SW 1271 (cell line): ENCODE measurements around the gene NADK.
"Not testable (repeated sequence)": the region's sequence is repeated elsewhere in the genome, so short reads cannot be mapped to it uniquely, and the experiment has no call there.

ENCODE experiments used
- DNase-seq, 2 experiments: peaks; one replicate each; lab custom pipeline; 2025; lab: John Stamatoyannopoulos, UW

NADK gene

GRCh38 chr1:1763657-1764621 lies 14.3 kb downstream of the NADK start:
- DNase-seq: no peak

- no peak for DNase-seq
Measured at GRCh38 chr1:1761504-1762376, 16.5 kb downstream of the NADK start.

DNA sequence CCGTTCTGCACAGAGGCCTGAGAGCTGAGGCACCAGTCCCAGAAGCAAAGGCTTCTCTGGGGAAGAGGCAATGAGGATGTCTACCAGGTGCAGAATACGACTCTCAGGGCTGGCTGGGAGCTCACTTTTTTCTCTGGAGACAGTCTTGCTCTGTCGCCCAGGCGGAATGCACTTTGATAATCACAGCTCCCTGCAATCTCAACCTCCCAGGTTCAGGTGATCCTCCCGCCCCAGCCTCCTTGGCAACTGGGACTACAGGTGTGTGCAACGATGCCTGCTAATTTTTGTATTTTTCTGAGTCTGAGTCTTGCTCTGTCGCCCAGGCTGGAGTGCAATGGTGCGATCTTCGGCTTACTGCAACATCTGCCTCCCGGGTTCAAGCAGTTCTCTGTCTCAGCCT lies 17.6 kb downstream of the NADK start:
- no peak for DNase-seq

DNA sequence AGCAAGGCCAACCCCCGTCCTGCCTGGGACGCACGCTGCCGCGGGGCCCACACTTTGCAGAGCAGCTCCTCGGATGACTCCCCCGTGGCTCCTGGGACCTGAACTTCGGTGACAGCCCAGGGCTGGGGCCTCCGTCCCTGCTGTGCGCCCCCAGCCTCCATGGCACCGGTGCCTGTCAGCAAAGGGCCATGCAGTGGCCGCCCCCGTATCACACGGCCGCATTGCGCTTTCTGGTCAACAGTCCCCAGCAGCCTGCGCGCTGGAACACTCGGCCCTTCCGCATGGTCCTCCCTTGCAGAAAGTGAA lies 18.0 kb downstream of the NADK start:
- DNase-seq: no peak

- DNase-seq: no peak
Measured at GRCh38 chr1:1759456-1760344, 18.6 kb downstream of the NADK start.

DNA sequence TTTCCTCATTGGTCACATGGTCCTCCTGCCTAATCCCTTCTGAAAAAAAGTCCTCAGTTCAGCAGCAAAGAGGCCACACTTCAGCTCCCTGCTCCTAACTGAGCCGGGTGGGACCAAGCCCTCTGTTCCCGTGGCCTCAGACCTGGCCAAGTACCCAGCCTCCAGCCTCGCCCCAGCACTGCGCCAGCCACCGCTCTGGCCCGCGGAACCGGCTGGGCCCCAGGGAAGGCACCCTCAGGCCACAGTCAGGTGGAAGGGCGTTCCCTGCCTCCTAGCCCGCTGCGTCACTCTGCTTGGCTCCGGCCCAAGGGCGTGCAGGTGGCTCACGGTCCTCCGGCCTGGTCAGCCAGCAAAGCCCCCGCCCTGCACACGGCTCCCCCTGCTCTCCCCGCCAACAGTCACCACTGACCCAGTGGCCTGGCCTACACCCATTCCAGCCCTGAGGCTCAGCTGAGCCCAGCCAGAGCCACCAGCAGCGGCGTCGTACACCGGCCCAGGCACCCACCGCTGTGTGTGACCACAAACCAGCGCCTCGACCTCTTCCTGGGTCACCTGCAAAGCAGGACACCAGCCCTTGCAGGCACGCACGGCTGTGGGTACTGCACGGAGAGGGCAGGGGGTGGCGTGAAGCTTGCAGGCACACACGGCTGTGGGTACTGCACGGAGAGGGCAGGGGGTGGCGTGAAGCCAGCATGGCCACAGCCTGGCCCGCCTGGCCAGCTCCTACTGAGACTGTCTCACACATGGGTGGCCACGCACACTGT lies 19.4 kb downstream of the NADK start:
- DNase-seq: no peak

DNA sequence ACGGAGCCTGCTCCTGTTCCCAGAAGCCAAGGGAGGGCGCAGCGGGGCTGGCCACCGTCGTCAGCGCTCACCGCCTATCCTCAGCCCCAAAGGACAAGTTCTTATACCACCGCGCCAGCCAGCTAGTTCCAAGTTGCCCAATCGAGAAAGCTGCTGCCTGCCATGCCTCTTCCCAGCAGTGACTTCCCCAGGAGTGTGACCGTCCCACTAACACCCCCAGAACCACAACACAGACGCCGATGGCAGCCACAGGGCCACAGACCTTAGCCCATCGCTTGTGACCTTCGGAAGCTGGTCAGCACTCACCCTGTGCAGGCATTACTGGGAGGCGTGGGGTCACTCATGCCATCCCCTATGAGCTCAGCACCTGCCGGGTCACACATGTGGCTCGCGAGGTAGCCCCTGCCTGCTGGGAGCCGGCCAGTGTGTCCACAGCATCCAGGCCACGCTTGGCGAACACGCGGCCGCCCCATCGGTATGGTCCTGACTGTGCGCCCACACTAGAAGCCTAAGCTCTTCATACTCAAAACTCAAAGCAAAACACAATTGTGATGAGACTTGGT lies 20.1 kb downstream of the NADK start:
- no peak for DNase-seq

- no peak for DNase-seq
Measured at GRCh38 chr1:1757422-1758058, 20.7 kb downstream of the NADK start.

DNA sequence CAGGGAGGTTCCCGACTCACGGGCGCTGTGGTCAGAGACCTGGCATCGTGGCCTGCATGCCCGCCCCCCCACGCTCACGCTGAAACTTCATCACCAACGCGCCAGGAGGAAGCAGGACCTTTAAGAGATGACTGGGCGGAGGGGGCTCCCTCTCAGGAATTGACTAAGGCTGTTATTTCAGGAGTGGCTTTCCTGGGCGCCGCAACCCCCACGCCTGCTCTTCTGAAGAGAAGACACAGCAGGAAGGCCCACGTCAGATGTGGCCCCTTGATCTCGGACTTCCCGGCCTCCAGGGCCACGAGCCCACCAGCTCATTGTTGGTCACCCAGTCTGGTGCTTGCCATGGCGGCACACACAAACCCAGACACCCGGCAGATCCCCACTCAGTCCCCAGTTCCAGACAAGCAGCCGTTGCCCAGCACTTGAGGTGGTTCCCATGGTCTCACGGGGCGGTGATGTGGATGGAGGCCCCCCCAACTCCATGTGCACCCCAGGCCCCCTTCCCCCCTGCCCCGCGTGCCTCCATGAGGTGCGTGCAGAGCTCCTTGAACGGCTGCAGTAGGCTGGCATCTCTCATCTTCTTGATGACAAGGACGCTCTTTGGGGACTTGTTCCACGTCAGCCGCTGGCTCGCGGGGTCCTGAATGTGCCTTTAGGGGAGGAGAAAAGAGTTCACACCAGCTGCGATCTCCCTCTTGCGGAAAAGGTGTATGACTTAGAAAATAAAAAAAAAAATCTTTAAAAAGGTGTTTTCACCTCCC lies 21.4 kb downstream of the NADK start:
- DNase-seq: no peak

- no peak for DNase-seq
Measured at GRCh38 chr1:1755852-1756251, 22.4 kb downstream of the NADK start.

DNA sequence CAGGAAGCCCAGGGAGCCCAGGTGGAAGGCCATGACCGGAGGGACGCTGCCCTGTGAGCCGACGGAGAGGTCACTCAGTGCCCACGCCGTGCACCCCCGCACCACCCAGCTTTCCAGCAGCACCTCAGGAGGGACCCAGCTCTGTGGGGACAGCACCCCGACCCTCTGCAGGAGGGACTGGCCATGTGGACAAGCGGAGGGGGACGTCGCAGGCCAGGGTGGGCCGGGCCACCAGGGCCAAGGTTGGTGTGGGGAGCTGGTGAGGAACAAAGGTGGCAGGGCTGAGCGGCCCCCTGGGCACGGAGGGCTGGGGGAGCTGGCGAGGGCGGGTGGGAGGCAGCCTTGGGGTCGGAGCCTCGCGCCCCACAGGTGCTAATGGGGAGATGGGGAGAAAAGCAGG lies 22.8 kb downstream of the NADK start:
- no peak for DNase-seq

GRCh38 chr1:1754051-1754815 lies 24.0 kb downstream of the NADK start:
- DNase-seq: no peak

- no peak for DNase-seq
Measured at GRCh38 chr1:1753607-1754005, 24.7 kb downstream of the NADK start.

DNA sequence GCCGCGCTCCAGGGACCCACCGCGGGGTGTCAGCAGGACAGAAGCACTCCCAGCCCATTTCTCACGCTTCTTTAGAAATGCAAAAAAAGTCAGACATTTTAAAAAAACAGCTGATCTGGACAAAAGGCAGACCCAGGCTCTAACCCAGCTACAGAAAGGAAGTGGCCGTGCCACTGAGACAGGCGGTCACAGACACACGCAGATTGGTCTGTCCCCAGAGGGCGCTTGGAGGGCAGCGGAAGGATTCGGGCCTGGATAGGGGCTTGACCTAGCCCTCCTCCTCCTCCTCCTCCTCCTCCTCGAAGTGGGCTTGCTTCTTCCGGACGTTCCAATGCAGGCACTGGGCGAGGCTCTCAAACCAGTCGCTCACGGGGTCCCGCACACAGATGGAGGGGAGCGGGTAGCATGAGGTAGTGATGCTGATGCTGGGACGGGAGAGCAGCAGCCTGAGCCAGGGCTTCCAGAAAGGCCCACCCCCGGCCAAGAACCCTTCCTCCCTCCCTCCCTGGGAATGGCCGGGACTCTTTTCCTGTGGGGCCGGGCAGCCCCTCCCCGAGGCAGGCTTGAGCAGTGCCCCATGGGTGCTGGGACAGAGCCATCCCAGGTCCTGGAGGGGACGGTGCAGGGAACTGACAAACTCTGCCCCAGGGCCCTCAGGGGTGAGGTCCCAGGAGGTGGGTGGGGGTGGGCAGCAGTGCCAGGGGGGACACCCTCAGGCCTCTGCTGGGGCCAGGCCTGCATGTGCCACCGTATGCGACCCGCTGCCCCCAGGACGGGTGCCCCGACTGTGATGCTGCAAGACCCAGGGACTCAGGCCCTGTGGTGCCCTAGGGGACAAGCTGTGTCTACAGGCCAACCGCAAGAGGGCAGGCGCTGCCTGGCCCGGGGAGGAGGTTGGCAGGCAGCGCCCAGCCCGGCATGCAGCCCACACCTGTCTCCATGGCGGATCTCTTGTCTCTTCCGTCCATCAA lies 25.3 kb downstream of the NADK start:
- DNase-seq: no peak

GRCh38 chr1:1752190-1752589 lies 26.1 kb downstream of the NADK start:
- DNase-seq: no peak

GRCh38 chr1:1749941-1750340 lies 28.3 kb downstream of the NADK start:
- not testable (repeated sequence) for DNase-seq

DNA sequence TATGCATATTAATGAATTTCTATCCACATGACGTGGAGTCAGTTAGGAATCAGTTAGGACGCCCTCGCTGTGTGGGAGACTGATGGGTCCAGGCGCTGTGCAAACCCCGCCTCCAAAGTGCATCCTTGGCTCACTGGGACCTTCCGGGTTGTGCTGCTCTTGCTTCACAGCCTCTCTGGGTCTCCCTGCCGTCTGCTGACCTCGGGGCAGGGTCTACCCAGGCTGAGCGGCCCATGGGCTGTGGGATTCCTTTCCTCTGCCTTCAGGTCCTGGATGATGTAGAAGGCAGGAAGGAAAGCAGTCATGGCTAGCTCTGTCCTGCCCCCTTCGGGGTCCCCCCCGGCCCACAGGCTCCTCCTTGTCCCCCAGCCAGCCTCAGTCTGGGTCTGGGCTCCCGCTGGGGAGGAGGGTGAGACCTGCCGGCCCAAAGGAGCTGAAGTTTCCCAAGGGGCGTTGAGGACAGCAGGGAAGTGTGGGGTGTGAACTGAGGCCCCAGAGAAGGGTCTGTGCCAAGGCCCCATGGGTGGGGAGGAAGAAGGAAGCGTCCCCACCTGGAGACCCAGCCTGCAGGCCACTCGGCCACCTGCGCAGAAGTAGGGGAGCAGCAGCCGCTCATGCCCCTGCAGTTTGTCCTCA lies 29.5 kb downstream of the NADK start:
- no peak for DNase-seq
